ENCODE data around the gene MCM8.
"Not testable (repeated sequence)": the region's sequence is repeated elsewhere in the genome, so short reads cannot be mapped to it uniquely, and the experiment has no call there.

MCM8 gene

GRCh38 chr20:6006603-6006949 lies 56.1 kb downstream of the MCM8 start:
- ATAC-seq (no peak), DNase-seq (no peak)

- ATAC-seq = no peak
- no peak for DNase-seq
Observed at GRCh38 chr20:6007094-6007528, 56.7 kb downstream of the MCM8 start.

GRCh38 chr20:6007529-6008103 lies 57.2 kb downstream of the MCM8 start:
- DNase-seq (no peak), ATAC-seq (no peak)

GRCh38 chr20:6008254-6008653 lies 57.8 kb downstream of the MCM8 start:
- no peak for ATAC-seq
- DNase-seq = no peak

GRCh38 chr20:6012179-6012578 lies 61.7 kb downstream of the MCM8 start:
- DNase-seq = no peak
- ATAC-seq = no peak

GRCh38 chr20:6014017-6014416 lies 63.6 kb downstream of the MCM8 start:
- ATAC-seq (no peak), DNase-seq (no peak)

- DNase-seq = no peak
- no peak for ATAC-seq
Observed at GRCh38 chr20:6014957-6015356, 64.5 kb downstream of the MCM8 start.

GRCh38 chr20:6017467-6017866 lies 67.0 kb downstream of the MCM8 start:
- DNase-seq (no peak), ATAC-seq (no peak)

GRCh38 chr20:6017880-6018279 lies 67.4 kb downstream of the MCM8 start:
- no peak for DNase-seq
- no peak for ATAC-seq

- DNase-seq = no peak
- no peak for ATAC-seq
Observed at GRCh38 chr20:6024768-6025167, 74.3 kb downstream of the MCM8 start.

- no peak for DNase-seq
Observed at GRCh38 chr20:6026051-6026450, 75.6 kb downstream of the MCM8 start.

GRCh38 chr20:6028818-6029217 lies 78.4 kb downstream of the MCM8 start:
- ATAC-seq (no peak), DNase-seq (no peak)

More at GRCh38 chr20:6026051-6026450, 75.6 kb downstream of the MCM8 start:
- ATAC-seq = no peak

- no peak for ATAC-seq
- no peak for DNase-seq
Observed at GRCh38 chr20:6029538-6029937, 79.1 kb downstream of the MCM8 start.

- no peak for DNase-seq
- ATAC-seq = no peak
Observed at GRCh38 chr20:6030453-6031080, 80.1 kb downstream of the MCM8 start.

GRCh38 chr20:6032907-6033306 lies 82.5 kb downstream of the MCM8 start:
- not testable (repeated sequence) for DNase-seq, ATAC-seq

GRCh38 chr20:6034134-6034969 lies 83.9 kb downstream of the MCM8 start:
- ATAC-seq (no peak), DNase-seq (no peak)

- no peak for DNase-seq
- no peak for ATAC-seq
Observed at GRCh38 chr20:6036213-6036612, 85.8 kb downstream of the MCM8 start.

- DNase-seq (no peak), ATAC-seq (no peak)
Observed at GRCh38 chr20:6037082-6037481, 86.6 kb downstream of the MCM8 start.

- ATAC-seq = no peak
Observed at GRCh38 chr20:6038256-6038655, 87.8 kb downstream of the MCM8 start.

GRCh38 chr20:6039766-6040165 lies 89.3 kb downstream of the MCM8 start:
- no peak for DNase-seq
- no peak for ATAC-seq

More at GRCh38 chr20:6038256-6038655, 87.8 kb downstream of the MCM8 start:
- no peak for DNase-seq

GRCh38 chr20:6040540-6040939 lies 90.1 kb downstream of the MCM8 start:
- no peak for DNase-seq
- no peak for ATAC-seq

- DNase-seq = no peak
- ATAC-seq = no peak
Observed at GRCh38 chr20:6040958-6041807, 90.7 kb downstream of the MCM8 start.
